ENCODE results near the gene SPOCK3. TPM values are rescaled to one million over a fixed set of nuclear protein-coding genes. Genes with fewer than 3 reads are reported as not detected.

Gene SPOCK3
- total and polyA plus RNA-seq, 2 of the 13 experiments (the other 11 are each of a cell fraction or from before 2014, with no cell fraction given) = not detected

- POLR2A ChIA-PET = no interaction called here
- DNase-seq (ENCODE audit: low spot score) (no peak), FAIRE-seq (no peak), ATAC-seq (no peak)
- Histone ChIP-seq H2AFZ (ENCODE audit: low read length) (no peak overlapping the region), H3K79me2 (ENCODE audit: insufficient read depth, low read length) (no peaks in the 10 kb centered on the region), H3K27ac (ENCODE audit: extremely low read length, insufficient read depth, low read length) (no peak overlapping the region), H3K36me3 (replicated peaks in 1 of 2; ENCODE audit: control insufficient read depth in 1 of 2, insufficient read depth in 2 of 2, low read length in 2 of 2) (no peaks in the 10 kb centered on the region), H3K27me3 (ENCODE audit: control insufficient read depth in 1 of 2, insufficient read depth in 2 of 2, low read length in 2 of 2) (no peaks in the 10 kb centered on the region), H4K20me1 (ENCODE audit: insufficient read depth, low read length) (no peaks in the 10 kb centered on the region), H3K4me3 (replicated peaks in 1 of 3; ENCODE audit: insufficient read depth in 1 of 3, low read depth in 2 of 3, low read length in 3 of 3) (no peak overlapping the region), H3K4me2 (ENCODE audit: low read depth, low read length) (no peak overlapping the region), H3K9ac (ENCODE audit: insufficient read depth, low read depth, low read length) (no peak overlapping the region), H3K9me3 (ENCODE audit: low read length) (no peaks in the 10 kb centered on the region), H3K4me1 (ENCODE audit: insufficient read depth, low read length) (no peaks in the 10 kb centered on the region)
- in situ Hi-C loops (cut with HindIII; ENCODE audit: extremely low pct_ligation_motif_present, low pct_unique_long_range_greater_than_20kb) (no loop called here), intact Hi-C loops (cut with micrococcal nuclease; ENCODE audit: unreplicated experiment) (no loop called here)
- CTCF ChIA-PET (ENCODE audit: low intra/inter-chr PET ratio, low total read pairs) = no interaction called here
- no peak for TF ChIP-seq TERF1 (CRISPR knock-in tag; IDR thresholded peaks at IDR 0.05)
- TF ChIP-seq ZNF280D (CRISPR knock-in tag; IDR thresholded peaks at IDR 0.05) = no peak
- TF ChIP-seq SETDB1 (CRISPR knock-in tag; IDR thresholded peaks at IDR 0.05; ENCODE audit: borderline replicate concordance) = no peak
- TF ChIP-seq TBP (CRISPR knock-in tag; IDR thresholded peaks at IDR 0.05) = no peak
- no peak for TF ChIP-seq ZNF687 (CRISPR knock-in tag; IDR thresholded peaks at IDR 0.05)
- no peak for TF ChIP-seq ZNF670 (CRISPR knock-in tag; IDR thresholded peaks at IDR 0.05; ENCODE audit: borderline replicate concordance)
- no peak for TF ChIP-seq ARID3A (IDR thresholded peaks at IDR 0.05; ENCODE audit: low read depth, low read length)
- TF ChIP-seq ZNF615 (CRISPR knock-in tag; IDR thresholded peaks at IDR 0.05; ENCODE audit: borderline replicate concordance) = no peak
- no peak for TF ChIP-seq ZNF781 (CRISPR knock-in tag; IDR thresholded peaks at IDR 0.05; ENCODE audit: borderline replicate concordance, not compliant biosample characterization)
- TF ChIP-seq RFX5 (IDR thresholded peaks at IDR 0.05; ENCODE audit: low read depth, low read length) = no peak
- TF ChIP-seq ETV6 (CRISPR knock-in tag; conservative IDR thresholded peaks at IDR 0.05) = no peak
- no peak for TF ChIP-seq RBM22 (optimal IDR thresholded peaks at IDR 0.05; ENCODE audit: low read length)
- WGBS (ENCODE audit: low lambda C conversion rate) = 6% methylated on average over 2 of the region's 2 CpGs
- no TSS peak for BruUV-seq (replicated peaks)
Observed at GRCh38 chr4:167168611-167169010, 65.7 kb downstream of the SPOCK3 start.
